H7 (cell line): ENCODE results near the gene BATF. TPM values are rescaled to one million over a fixed set of nuclear protein-coding genes. Genes with fewer than 3 reads are reported as not detected.
A peak's percentile ranks its signal among the peaks of the same experiment; 100 is the strongest.
"Not testable (repeated sequence)": the region's sequence is repeated elsewhere in the genome, so short reads cannot be mapped to it uniquely, and the experiment has no call there.

Experiments used
- DNase-seq: peaks from one replicate; pipeline ENCODE4 v3.0.0; 2012
- H3K27me3 ChIP-seq: 2 replicates; pipeline ENCODE4 v1.6.0; 2011; ENCODE audit warnings: mild to moderate bottlenecking, low read length; ENCODE audit not compliant: control insufficient read depth, insufficient read depth
- H3K36me3 ChIP-seq: replicated peaks from 2 replicates; pipeline ENCODE4 v1.5.1; 2011; ENCODE audit warnings: low read length; ENCODE audit not compliant: control insufficient read depth, insufficient read depth
- H3K4me3 ChIP-seq: 2 replicates; pipeline ENCODE4 v1.5.1; 2011; ENCODE audit warnings: low read depth, mild to moderate bottlenecking, control low read depth, low read length, moderate library complexity; ENCODE audit not compliant: insufficient read depth
- total RNA-seq: library from RNA; depleted of rRNA; stranded (reverse); fragments of >200 nt; shearing (Covaris generic); gene quantifications from 2 replicates; pipeline ENCODE4 v1.2.3, GENCODE V29; 2014; rRNA removed

BATF gene
- not detected in 2 replicates for total RNA-seq

DNA sequence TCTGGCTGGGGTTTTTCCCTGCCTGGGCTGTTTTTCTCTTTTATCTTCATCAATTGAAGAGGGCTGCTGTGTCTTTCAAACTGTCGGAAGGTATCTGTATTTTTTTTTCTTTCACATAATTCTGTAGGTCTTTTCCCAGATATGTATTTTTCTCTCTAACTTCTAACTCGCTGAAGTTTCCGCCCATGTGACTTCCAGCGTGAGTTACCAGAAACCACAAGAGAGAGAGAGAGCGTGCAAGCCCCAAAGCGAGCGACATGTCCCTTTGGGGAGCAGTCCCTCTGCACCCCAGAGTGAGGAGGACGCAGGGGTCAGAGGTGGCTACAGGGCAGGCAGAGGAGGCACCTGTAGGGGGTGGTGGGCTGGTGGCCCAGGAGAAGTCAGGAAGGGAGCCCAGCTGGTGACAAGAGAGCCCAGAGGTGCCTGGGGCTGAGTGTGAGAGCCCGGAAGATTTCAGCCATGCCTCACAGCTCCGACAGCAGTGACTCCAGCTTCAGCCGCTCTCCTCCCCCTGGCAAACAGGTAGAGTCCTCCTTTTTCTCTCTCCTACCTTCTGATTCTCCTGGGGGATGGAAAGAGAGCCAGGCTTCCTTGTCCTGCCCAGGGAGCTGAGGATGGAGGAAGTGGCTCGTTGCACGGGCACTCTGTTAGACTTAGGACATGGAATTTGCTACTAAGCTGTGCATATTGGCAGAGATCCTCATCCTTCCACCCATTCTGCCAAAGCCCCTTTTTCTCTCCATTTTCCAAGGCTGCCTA is at the start of gene BATF:
BATF (plus strand) TSS at position 246 of the 759 bp plus-strand sequence; CDS start at position 460, 214 bp downstream.
- Histone ChIP-seq H3K4me3 (no peak within 1 kb of the TSS), H3K27me3 (no peaks in the 10 kb centered on the region), H3K36me3 (no peaks in the 10 kb centered on the region)
- DNase-seq: no peak

GRCh38 chr14:75474127-75474526 is 48.1 kb upstream of the BATF start:
- H3K4me3 ChIP-seq, H3K27me3 ChIP-seq, DNase-seq: not testable (repeated sequence)
- peaks cover 20% of the 10 kb centered on the region for H3K36me3 ChIP-seq

- Histone ChIP-seq H3K36me3 (peaks cover 8% of the 10 kb centered on the region), H3K27me3 (no peaks in the 10 kb centered on the region), H3K4me3 (no peak overlapping the region)
- peak; percentile 59 for DNase-seq
Measured at GRCh38 chr14:75476274-75476995, 45.8 kb upstream of the BATF start.

GRCh38 chr14:75477881-75478280 is 44.4 kb upstream of the BATF start:
- no peak for DNase-seq
- Histone ChIP-seq H3K36me3 (no peaks in the 10 kb centered on the region), H3K4me3 (no peak overlapping the region), H3K27me3 (no peaks in the 10 kb centered on the region)

DNA sequence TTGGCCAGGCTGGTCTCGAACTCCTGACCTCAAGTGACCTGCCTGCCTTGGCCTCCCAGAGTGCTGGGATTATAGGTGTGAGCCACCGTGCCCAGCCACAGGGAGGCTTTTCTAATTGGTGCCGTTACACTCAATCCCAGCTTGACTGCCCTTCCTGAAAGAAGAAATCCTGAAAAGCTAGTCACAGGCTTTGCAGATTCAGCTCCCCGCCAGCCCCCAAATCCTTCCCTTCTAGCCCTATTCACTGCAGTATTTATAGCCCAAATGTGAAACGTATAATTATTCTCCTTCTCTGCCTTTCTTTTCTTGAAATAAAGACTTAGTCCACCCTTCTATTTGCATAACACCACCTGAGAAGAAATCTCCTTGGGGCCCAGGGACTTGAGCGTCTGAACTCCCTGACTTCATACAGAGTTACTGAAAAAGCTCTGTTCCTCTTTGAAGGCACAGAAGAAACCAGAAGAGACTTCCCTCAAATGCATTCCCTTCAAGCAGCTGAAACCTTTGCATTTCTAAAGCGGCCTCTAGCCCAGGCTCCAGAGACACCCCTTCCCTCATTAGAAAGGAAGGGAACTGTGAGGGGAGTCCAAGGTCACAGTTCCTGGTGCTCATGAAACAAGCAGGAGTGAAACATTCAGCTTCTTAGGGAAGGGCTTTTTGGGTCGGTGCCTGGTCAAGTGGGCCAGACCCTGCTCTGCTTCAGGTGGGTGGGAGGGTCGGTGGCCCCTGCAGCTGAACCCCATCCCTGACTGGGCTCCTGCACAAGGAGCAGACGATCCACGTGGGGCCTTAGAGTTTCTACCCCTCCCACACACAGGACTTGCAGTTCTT is 42.3 kb upstream of the BATF start:
- no peaks in the 10 kb centered on the region for H3K36me3 ChIP-seq
- peak; percentile 77 for DNase-seq
- H3K4me3 ChIP-seq: no peak overlapping the region
- H3K27me3 ChIP-seq: no peaks in the 10 kb centered on the region

DNA sequence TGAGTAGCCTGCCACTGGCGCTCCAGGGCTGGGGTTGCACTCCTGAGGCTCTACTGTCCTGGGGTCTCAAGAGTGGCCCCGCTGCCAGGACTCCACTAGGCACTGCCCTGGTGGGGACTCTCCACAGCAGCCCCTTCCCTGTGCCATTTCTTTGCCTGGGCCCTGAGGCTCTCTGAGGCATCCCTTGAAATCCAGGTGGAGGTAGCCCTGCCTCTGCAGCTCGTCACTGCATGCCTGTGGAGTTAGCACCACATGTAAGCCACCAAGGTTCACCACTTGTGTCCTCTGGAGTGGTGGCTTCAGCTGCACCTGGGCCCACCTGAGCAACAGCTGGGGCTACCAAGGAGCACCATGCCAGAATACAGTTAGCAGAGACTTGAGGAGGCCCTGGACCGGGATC is 39.9 kb upstream of the BATF start:
- H3K36me3 ChIP-seq: no peaks in the 10 kb centered on the region
- no peak overlapping the region for H3K4me3 ChIP-seq
- no peak for DNase-seq
- H3K27me3 ChIP-seq: no peaks in the 10 kb centered on the region

DNA sequence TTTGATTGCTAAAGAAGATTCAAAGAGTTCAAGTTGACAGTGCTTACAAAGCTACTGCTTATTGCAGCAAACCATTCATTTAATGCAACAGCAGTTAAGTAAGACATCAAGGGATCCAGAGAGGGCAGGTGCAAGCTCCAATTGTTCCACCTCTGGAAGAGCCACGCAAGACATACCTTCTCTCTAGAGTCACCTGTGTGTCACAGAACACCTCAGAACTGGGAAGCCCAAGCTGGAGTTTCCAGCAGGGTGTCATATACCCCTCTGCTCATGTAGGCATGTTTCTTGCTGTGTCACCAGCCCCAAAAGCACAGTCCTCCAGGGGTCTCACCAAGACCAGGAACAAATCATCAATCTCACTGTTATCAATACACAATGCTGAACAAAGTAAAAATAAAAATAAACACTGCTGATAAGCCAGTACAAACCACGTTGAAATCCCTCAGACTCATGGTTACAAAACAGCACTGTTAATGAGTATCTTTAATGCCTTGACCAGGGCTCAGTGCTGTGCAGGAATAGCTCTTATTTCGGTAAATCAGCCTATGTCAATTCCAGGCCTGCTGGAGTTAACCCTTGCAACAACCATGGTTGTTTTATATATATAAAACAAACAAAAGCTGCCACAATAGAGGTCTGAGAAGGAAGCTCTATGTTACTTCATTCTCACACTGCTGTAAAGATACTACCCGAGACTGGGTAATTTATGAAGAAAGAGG is 37.4 kb upstream of the BATF start:
- no peak for DNase-seq
- no peaks in the 10 kb centered on the region for H3K36me3 ChIP-seq
- no peaks in the 10 kb centered on the region for H3K27me3 ChIP-seq
- H3K4me3 ChIP-seq: no peak overlapping the region

- DNase-seq: no peak
- H3K4me3 ChIP-seq: no peak overlapping the region
- H3K27me3 ChIP-seq: no peaks in the 10 kb centered on the region
- no peaks in the 10 kb centered on the region for H3K36me3 ChIP-seq
Measured at GRCh38 chr14:75486318-75486717, 36.0 kb upstream of the BATF start.

GRCh38 chr14:75487155-75487671 is 35.1 kb upstream of the BATF start:
- DNase-seq: no peak
- Histone ChIP-seq H3K4me3 (no peak overlapping the region), H3K36me3 (no peaks in the 10 kb centered on the region), H3K27me3 (no peaks in the 10 kb centered on the region)

DNA sequence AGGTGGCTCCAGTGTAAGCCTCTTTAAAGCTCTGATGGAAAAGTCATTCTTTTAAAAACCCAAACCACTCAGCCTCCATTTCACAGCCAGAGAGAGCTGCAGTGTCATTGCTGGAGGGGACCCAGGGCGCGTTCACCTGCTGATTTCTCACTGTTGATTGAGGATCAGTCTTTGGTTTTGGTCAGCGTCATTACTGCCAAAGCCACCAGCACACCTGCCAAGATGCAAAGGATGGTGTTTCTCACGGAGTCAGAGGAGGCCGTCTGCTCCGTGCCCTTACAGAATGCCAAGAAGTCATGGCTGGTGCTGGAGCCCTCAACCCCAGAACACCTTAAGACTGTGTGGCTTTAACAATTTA is 32.8 kb upstream of the BATF start:
- Histone ChIP-seq H3K4me3 (no peak overlapping the region), H3K36me3 (no peaks in the 10 kb centered on the region), H3K27me3 (no peaks in the 10 kb centered on the region)
- no peak for DNase-seq

GRCh38 chr14:75491376-75491978 is 30.8 kb upstream of the BATF start:
- H3K27me3 ChIP-seq: no peaks in the 10 kb centered on the region
- no peak for DNase-seq
- H3K36me3 ChIP-seq: no peaks in the 10 kb centered on the region
- H3K4me3 ChIP-seq: no peak overlapping the region

- no peak for DNase-seq
- H3K4me3 ChIP-seq: no peak overlapping the region
- H3K27me3 ChIP-seq: no peaks in the 10 kb centered on the region
- H3K36me3 ChIP-seq: no peaks in the 10 kb centered on the region
Measured at GRCh38 chr14:75492832-75493591, 29.3 kb upstream of the BATF start.

DNA sequence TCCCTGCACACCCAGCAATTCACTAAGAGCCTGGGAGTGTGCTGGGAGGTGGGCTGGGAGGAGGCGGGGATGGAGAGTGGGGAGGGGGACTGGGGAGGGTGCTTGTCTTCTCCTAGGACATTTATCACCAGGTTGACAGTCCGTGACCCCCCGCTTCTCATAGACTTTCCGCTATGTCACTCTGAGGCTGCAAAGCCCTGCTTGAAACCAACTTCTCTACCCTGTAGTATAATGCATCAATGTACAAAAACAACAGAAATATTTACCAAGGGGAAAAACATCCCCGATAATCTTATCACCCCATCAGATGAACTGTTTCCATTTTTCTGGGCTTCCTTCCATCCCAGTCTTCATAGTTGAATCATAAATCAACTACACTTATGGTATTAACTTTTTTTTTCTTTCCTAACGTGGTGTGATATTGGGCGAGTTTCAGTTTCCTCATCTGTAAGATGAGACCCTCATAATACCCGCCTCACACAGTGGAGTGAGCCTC is 28.6 kb upstream of the BATF start:
- peak; percentile 2 for DNase-seq
- Histone ChIP-seq H3K4me3 (no peak overlapping the region), H3K27me3 (no peaks in the 10 kb centered on the region), H3K36me3 (no peaks in the 10 kb centered on the region)
